ENCODE results near the gene LIMA1.

LIMA1 gene

DNA sequence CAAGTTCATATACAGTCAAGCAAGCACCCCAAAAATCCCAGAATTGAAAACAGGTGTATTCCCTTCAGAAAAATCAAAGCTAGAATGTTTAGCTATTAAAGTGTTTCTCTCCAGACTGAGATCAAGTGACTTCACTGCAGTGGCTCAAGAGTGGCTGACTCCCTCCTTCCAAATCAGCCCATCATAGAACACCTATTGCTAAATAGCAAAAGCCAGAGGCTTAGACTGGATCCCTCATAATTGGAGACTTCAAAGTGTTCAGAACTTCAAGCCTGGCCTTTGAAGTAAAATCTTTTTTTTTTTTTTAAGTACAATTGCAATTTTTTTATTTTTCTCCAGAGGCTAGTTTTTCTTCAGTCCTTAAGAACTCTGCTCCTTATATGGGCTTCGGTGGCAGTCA is 66.1 kb downstream of the LIMA1 start:
- no peak for DNase-seq (ENCODE audit: low read depth)
- TF ChIP-seq, protein P1, sequence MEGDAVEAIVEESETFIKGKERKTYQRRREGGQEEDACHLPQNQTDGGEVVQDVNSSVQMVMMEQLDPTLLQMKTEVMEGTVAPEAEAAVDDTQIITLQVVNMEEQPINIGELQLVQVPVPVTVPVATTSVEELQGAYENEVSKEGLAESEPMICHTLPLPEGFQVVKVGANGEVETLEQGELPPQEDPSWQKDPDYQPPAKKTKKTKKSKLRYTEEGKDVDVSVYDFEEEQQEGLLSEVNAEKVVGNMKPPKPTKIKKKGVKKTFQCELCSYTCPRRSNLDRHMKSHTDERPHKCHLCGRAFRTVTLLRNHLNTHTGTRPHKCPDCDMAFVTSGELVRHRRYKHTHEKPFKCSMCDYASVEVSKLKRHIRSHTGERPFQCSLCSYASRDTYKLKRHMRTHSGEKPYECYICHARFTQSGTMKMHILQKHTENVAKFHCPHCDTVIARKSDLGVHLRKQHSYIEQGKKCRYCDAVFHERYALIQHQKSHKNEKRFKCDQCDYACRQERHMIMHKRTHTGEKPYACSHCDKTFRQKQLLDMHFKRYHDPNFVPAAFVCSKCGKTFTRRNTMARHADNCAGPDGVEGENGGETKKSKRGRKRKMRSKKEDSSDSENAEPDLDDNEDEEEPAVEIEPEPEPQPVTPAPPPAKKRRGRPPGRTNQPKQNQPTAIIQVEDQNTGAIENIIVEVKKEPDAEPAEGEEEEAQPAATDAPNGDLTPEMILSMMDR (IDR thresholded peaks at IDR 0.05; ENCODE audit: low read depth, low read length, missing control alignments): no peak
- no peak overlapping the region for H3K4me3 ChIP-seq (ENCODE audit: low read depth, low read length)

DNA sequence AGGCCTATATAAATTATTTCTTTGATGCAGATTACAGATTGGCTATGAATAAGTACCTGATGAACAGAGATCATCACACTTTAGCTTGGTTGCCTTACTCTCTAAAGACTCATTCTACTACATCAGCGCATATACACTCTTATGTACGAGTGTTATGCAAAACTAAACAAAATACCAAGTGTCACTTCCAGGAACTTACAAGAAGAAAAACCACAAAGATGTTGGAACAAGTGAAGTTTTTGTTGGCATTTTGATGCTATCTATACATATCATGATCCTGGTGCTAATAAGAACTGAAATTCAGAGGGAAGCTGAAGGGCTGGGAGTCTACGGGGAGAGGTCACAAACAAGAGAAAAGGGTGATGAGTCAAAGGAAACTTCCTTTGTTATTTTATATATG is 68.3 kb downstream of the LIMA1 start:
- DNase-seq (ENCODE audit: low read depth): no peak
- TF ChIP-seq, protein P1 (IDR thresholded peaks at IDR 0.05; ENCODE audit: low read depth, low read length, missing control alignments): no peak
- no peak overlapping the region for H3K4me3 ChIP-seq (ENCODE audit: low read depth, low read length)

DNA sequence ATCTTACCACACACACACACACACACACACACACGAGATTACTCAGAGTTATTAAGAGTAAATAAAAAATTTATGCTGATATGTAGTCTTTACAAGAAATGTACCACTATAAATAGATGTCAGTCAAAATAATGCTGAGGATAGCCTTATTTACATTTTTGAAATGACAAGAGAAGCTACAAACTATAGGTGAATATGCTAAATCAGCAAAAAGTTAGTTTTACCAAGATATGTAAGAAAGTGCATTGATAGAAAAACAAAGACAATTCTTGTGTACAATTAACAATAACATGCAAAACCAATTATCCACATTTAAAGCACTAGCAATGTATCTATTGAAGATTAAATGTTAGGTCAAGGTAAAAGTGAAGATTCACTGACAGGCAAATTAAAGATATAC is 69.3 kb downstream of the LIMA1 start:
- TF ChIP-seq, protein P1 (IDR thresholded peaks at IDR 0.05; ENCODE audit: low read depth, low read length, missing control alignments): no peak
- no peak overlapping the region for H3K4me3 ChIP-seq (ENCODE audit: low read depth, low read length)

DNA sequence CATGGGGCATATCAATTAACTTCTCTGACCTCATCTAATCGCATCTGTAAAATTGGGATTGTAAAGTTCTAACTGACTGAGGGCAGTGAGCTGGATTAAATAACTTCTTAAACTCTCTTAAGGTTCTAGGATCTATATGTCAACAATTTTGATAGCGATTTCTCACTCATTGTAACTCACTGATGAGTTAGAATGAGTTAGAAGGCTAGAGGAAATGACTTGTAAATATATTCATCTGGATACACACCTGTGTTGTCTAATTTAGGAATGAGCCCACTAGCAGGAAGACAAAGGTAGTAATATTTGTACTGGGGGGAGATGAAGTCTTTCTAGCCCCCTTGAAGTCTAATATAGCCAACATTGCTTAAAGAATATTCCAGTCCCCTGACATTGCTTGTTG is 69.9 kb downstream of the LIMA1 start:
- TF ChIP-seq, protein P1 (IDR thresholded peaks at IDR 0.05; ENCODE audit: low read depth, low read length, missing control alignments): no peak
- no peak for DNase-seq (ENCODE audit: low read depth)
- H3K4me3 ChIP-seq (ENCODE audit: low read depth, low read length): no peak overlapping the region

More for the DNA sequence above, 69.3 kb downstream of the LIMA1 start:
- no peak for DNase-seq (ENCODE audit: low read depth)

DNA sequence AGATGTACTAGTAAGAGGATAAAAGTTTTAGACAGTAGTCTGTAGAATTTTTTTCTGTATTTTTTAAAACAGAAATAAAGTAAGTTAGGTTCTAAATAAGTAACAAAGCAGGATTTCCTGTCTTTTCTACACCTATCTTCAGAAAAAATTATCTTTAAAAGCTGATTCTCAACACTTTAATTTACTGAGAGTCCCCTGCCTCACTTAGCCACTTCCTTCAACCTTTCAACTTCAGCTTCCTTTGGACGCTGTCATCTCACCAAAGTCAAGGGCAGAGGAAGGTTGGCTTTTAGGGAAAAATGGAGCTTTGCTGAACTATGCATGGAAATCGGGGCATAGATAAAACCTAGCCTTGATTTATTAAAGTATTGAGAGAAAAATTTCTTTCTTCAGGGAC is 71.3 kb downstream of the LIMA1 start:
- H3K4me3 ChIP-seq (ENCODE audit: low read depth, low read length): no peak overlapping the region
- no peak for DNase-seq (ENCODE audit: low read depth)
- TF ChIP-seq, protein P1 (IDR thresholded peaks at IDR 0.05; ENCODE audit: low read depth, low read length, missing control alignments): no peak

DNA sequence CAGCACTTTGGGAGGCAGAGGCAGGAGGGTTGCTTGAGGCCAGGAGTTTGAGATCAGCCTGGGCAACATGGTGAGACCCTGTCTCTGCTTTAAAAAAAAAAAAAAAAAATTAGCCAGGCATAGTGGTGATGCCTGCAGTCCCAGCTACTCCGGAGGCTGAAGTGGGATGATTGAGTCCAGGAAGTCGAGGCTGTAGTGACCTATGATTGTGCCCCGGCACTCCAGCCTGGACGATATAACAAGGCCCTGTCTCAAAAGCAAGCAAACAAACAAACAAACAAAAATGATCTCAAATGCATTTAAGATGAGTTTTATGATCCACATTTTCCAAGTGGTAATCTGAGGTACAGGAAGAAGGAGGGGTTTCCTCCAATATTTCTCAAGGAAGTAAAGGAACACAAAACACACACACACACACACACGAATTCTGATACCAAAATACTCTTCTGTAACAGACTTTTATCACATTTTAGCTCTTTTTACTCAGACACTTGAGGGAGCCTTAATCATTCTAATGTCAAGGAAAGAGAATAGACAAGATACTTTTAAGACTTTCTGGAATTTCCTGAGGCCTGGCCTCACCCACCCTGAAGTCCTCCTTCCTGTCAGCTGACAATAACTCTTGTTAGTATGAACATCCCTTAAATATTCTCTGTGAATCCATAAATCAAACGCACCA is 71.8 kb downstream of the LIMA1 start:
- TF ChIP-seq, protein P1 (IDR thresholded peaks at IDR 0.05; ENCODE audit: low read depth, low read length, missing control alignments): no peak
- H3K4me3 ChIP-seq (ENCODE audit: low read depth, low read length): no peak overlapping the region
- no peak for DNase-seq (ENCODE audit: low read depth)

DNA sequence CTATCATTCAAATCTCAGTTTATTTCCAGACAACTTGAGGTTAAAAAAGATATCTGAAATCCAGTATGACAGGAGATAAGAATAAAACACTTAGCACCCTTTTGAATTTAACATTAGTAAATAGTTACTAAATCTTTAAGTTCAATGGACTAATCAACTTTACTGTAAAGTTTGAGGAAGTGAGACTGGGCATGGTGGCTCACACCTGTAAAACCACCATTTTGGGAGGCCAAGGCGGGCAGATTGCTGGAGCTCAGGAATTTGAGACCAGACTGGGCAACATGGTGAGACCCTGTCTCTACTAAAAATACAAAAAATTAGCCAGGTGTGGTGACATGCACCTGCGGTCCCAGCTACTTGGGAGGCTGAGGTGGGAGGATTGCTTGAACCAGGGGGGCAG is 75.9 kb downstream of the LIMA1 start:
- no peak overlapping the region for H3K4me3 ChIP-seq (ENCODE audit: low read depth, low read length)
- DNase-seq (ENCODE audit: low read depth): no peak
- TF ChIP-seq, protein P1 (IDR thresholded peaks at IDR 0.05; ENCODE audit: low read depth, low read length, missing control alignments): no peak
